Skin epidermis (tissue), 12 donors: ENCODE measurements around the gene MKRN2.
"Not testable (repeated sequence)": the region's sequence is repeated elsewhere in the genome, so short reads cannot be mapped to it uniquely, and the experiment has no call there.

Experiments
- H3K27ac ChIP-seq, 21 experiments: fragments of 200-600 bp; sonication (generic) in 11 of 21; one replicate each; pipeline ENCODE4 v1.5.0; 2020; ENCODE audit warnings: mild to moderate bottlenecking in 3 of 21, inconsistent platforms in 2 of 21, moderate library complexity in 2 of 21
- H3K4me3 ChIP-seq, 7 experiments: fragments of 200-600 bp; sonication (generic) in 2 of 7; one replicate each; pipeline ENCODE4 v1.5.0; 2020; ENCODE audit warnings: inconsistent platforms in 2 of 7, mild to moderate bottlenecking in 2 of 7, moderate library complexity in 1 of 7

MKRN2 gene

DNA sequence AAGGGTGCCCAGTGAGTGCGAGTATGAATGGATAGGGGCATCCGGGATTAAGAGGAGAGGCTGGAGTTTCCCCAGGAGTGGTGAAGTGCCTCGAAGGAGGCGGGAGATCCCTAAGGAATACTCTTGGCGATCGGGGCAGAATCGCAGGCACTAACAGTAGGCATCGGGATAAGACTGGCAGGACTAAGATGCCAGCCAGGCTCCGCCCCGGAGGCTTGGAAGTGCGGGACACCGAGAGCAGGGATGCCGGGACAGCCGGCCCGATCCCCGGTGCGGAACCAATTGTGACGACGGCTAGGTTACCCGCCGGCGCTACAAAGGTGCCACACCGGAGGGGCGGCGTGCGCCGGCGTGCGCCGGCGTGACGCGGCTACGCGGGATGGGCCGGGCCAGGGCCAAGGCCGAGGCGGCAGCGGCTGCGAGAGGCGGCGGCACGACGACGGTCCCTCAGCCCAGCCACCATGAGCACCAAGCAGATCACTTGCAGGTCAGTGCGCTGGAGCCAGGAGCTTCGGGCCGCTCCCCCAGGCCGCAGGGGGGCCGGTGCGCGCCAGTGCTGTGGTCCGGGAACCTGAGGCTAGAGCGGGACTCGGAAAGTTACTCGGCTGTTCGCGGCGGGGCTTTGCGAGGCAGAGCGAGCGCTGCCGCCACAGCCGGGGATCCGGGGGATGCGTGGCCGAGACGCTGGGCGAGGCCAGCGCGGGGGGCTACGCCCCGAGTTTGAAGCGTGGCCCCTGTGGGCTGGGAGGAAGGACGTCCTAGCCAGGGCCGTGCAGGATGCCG lies at the start of gene MKRN2:
Gene MKRN2 (plus strand): TSS at position 398 of the 783 bp plus-strand sequence. CDS start 64 bp downstream, at position 462.
- peak within 1 kb of the TSS; percentile 27 to 98 (median 92) for H3K27ac ChIP-seq
- peak within 1 kb of the TSS; percentile 69 to 93 (median 78) for H3K4me3 ChIP-seq

GRCh38 chr3:12507591-12508281 lies 49.2 kb upstream of the MKRN2 start:
- Histone ChIP-seq H3K27ac (peak overlapping the region in 7 of 21 experiments; percentile 27 to 71 (median 46)), H3K4me3 (no peak overlapping the region)

GRCh38 chr3:12508291-12508700 lies 48.6 kb upstream of the MKRN2 start:
- Histone ChIP-seq H3K4me3 (no peak overlapping the region), H3K27ac (peak overlapping the region in 7 of 21 experiments; percentile 27 to 71 (median 46))

DNA sequence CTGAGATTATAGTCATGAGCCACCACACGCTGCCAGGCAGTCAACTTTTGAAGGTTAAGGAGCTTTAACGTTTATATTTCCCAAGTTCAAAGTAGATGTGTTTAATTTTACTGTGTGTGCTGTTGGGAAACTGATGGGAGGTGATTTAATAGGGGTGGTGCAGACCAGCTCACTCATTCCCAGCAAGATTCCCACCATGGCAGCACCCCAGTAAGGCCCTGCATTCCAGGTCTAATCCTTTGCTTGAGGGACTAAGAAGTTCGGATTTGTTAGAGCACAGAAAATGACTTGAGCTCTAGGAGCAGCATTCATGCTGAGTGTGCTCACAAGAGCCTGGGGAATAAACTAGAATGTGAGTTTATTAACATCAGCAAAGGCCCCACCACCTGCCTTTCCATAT lies 47.4 kb upstream of the MKRN2 start:
- Histone ChIP-seq H3K27ac (peak overlapping the region in 1 of 21 experiments; percentile 48), H3K4me3 (no peak overlapping the region)

GRCh38 chr3:12512534-12513118 lies 44.3 kb upstream of the MKRN2 start:
- H3K4me3 ChIP-seq: no peak overlapping the region
- H3K27ac ChIP-seq: no peak overlapping the region

GRCh38 chr3:12513694-12514446 lies 43.0 kb upstream of the MKRN2 start:
- Histone ChIP-seq H3K27ac (no peak overlapping the region), H3K4me3 (no peak overlapping the region)

DNA sequence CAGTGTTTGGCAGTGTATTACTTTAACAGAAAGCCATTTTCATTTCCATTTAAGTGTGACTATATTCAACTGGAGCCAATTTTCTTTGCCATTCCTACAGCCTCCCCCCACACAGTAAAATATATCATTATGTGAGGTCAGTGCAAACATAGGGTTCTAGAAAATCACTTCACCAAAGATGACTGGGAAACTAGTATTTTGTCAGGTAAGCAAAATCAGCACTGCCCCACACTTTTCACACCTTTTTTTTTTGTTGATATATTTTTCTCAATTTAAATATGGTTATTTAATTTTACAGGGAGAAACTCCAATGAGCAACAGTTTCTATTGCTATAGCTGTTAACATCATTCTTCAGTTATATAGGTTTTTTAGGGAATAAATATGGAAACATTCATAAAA lies 41.3 kb upstream of the MKRN2 start:
- Histone ChIP-seq H3K27ac (no peak overlapping the region), H3K4me3 (no peak overlapping the region)

DNA sequence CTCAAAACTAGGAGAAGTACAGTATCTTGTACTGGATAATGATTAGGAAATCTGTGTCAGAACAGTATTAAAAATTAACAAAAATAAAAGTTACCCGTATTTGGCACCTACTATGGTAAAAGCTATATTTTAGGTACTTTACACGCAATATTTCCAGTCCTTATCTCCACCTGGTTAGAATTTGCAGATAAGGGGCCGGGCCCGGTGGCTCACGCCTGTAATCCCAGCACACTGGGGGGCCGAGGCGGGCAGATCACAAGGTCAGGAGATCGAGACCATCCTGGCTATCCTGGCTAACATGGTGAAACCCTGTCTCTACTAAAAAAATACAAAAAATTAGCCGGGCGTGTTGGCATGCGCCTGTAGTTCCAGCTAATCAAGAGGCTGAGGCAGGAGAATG lies 40.0 kb upstream of the MKRN2 start:
- Histone ChIP-seq H3K4me3 (no peak overlapping the region), H3K27ac (no peak overlapping the region)

DNA sequence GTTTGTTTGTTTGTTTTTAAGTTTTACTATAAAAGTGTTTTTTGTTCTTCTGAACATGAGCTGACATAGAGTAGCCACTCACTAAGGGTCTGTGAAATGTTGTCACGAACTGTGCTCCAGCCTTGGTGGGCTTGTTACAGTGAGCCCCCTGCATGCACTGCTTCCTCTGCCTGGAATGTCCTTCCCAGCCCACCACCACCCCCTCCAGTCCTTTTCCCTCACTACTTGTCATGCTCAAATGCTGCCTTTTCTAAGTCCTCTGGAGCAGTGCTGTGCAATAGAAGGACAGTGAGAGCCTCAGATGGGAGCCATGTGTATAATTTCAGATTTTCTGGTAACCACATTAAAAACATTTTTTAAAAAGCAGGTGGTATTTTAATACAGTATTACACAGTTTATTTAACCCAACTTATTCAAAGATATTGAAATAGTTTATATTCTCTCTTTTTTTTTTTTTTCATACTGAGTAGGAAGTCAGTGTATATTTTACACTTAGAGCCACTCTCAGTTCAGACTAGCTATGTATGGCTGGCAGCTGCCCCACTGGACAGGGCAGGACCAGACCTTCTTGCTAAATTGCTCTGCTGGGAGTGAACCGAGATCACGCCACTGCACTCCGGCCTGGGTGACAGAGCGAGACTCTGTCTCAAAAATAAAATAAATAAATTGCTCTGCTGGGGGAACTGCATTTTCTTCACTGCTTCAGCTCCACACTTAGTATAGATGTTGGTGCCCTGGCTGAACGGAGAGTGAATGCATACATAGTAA lies 38.4 kb upstream of the MKRN2 start:
- Histone ChIP-seq H3K4me3 (no peak overlapping the region), H3K27ac (no peak overlapping the region)

GRCh38 chr3:12521010-12521409 lies 35.9 kb upstream of the MKRN2 start:
- no peak overlapping the region for H3K4me3 ChIP-seq

GRCh38 chr3:12522721-12523120 lies 34.2 kb upstream of the MKRN2 start:
- Histone ChIP-seq H3K4me3 (no peak overlapping the region), H3K27ac (no peak overlapping the region)

More at GRCh38 chr3:12521010-12521409, 35.9 kb upstream of the MKRN2 start:
- H3K27ac ChIP-seq: no peak overlapping the region

DNA sequence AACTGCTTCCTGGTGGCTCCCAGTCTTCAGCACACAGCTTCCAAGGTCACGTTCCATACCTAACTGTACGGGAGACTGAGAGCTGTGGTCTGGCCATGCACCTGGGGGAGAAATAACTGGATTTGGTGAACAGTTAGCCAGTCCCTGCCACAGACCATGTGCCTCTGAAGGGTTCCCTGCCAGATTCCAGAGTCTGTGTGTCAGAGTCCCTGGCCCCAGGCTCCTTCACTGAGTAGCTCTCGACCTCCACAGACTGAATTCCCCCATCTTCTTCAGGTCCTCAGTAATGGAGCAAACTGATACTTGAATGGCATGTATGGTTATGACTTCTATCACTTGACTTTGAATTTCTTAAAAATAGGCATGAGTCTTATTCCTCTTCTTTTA lies 29.1 kb upstream of the MKRN2 start:
- no peak overlapping the region for H3K27ac ChIP-seq
- H3K4me3 ChIP-seq: no peak overlapping the region

- H3K27ac ChIP-seq: no peak overlapping the region
- no peak overlapping the region for H3K4me3 ChIP-seq
Measured at GRCh38 chr3:12532182-12532581, 24.7 kb upstream of the MKRN2 start.

DNA sequence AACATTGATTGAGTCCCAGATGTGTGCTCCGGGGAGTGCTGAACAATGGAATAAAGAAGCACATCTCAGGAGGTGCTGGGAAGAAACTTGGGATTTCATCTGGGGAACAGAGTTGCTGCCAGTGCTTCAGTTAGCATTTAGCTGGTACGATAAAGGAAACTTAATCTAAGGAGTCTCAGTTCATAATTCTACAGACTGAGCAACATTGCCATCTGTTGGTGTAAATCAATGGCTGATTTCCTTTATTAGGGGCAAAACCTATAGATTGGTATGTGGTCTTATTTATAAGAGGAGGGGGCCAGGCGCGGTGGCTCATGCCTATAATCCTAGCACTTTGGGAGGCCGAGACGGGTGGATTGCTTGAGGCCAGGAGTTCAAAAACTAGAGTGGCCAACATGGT lies 20.5 kb upstream of the MKRN2 start:
- Histone ChIP-seq H3K27ac (no peak overlapping the region), H3K4me3 (no peak overlapping the region)

- H3K4me3 ChIP-seq: no peak overlapping the region
- H3K27ac ChIP-seq: no peak overlapping the region
Measured at GRCh38 chr3:12541625-12542024, 15.3 kb upstream of the MKRN2 start.

GRCh38 chr3:12543497-12543896 lies 13.4 kb upstream of the MKRN2 start:
- H3K4me3 ChIP-seq, H3K27ac ChIP-seq: not testable (repeated sequence)

DNA sequence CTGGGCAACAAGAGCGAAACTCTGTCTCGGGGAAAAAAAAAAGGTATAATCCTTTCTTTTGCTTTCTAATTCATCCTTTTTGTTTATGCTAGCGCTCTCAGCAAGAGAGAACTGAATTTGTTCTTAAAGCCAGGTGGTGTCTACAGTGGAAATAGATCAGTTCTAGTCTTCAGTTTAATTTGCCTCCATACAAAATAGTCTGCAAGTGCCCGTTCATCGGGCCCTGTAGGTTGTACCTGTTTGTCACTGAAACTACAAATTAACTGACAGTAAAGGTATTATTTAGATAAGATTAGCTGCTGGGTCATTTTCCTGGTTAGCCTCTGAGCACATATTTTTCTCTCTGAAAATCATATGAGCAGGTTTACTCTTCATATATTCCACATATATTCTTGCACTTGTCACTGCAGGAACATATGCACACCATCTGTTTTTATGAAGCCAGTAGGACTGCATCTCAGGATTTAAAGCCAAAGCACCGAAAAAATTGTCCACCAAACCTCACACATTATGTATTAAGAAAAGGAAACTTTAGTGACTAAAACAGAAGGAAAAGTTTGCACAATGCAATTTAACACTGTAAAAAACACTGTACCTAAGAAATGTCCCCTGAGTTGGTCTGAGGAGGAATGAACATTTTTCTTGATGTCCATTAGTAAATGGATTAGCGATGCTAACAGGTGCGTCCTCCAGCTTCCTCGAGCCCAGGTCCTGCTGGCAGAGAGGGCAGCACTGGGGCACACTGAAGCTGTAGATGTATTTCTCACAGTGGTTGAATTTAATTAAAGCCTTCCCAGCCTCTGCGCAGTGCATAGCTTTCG lies 12.0 kb upstream of the MKRN2 start:
- H3K4me3 ChIP-seq: peak overlapping the region in 6 of 7 experiments; percentile 13 to 42 (median 22)

GRCh38 chr3:12545473-12545791 lies 11.5 kb upstream of the MKRN2 start, which contains the start of gene MKRN2OS:
Gene MKRN2OS, minus strand, starts transcription at chr3:12545499. Its CDS starts 35 bp downstream, at chr3:12545464.
- Histone ChIP-seq H3K4me3 (peak within 1 kb of the TSS in 6 of 7 experiments; percentile 13 to 42 (median 22)), H3K27ac (peak within 1 kb of the TSS in 1 of 21 experiments; percentile 10)

More for the DNA sequence above, 12.0 kb upstream of the MKRN2 start:
- peak overlapping the region in 1 of 21 experiments; percentile 10 for H3K27ac ChIP-seq
